ENCODE results near the gene POLDIP2.

POLDIP2 gene

GRCh38 chr17:28335201-28335958, 21.9 kb downstream of the POLDIP2 start, which contains the start of the genes IFT20 and TNFAIP1:
Gene IFT20, minus strand, starts transcription at chr17:28335472. Its CDS starts 3,487 bp downstream, at chr17:28331985.
Gene TNFAIP1, plus strand, starts transcription at chr17:28335761. Its CDS starts 3,761 bp downstream, at chr17:28339522.
- DNase-seq = peak; percentile 92

GRCh38 chr17:28334666-28335200, 22.6 kb downstream of the POLDIP2 start:
- no peak for DNase-seq

GRCh38 chr17:28334171-28334570, 23.2 kb downstream of the POLDIP2 start:
- no peak for DNase-seq

GRCh38 chr17:28333083-28333746, 24.1 kb downstream of the POLDIP2 start:
- DNase-seq = no peak

- no peak for DNase-seq
These were observed 25.4 kb downstream of the POLDIP2 start for GRCh38 chr17:28331891-28332420.

- no peak for DNase-seq
These were observed 26.7 kb downstream of the POLDIP2 start for GRCh38 chr17:28330671-28331070.

- DNase-seq = no peak
These were observed 29.0 kb downstream of the POLDIP2 start for GRCh38 chr17:28328325-28328724.

- no peak for DNase-seq
These were observed 29.6 kb downstream of the POLDIP2 start for GRCh38 chr17:28327709-28328108.

- no peak for DNase-seq
These were observed 30.2 kb downstream of the POLDIP2 start for GRCh38 chr17:28327031-28327607.

- DNase-seq = no peak
These were observed 31.2 kb downstream of the POLDIP2 start for GRCh38 chr17:28326114-28326513.

- DNase-seq = no peak
These were observed 32.1 kb downstream of the POLDIP2 start for GRCh38 chr17:28325211-28325610.

- no peak for DNase-seq
These were observed 32.5 kb downstream of the POLDIP2 start for GRCh38 chr17:28324781-28325180.

GRCh38 chr17:28324267-28324745, 33.0 kb downstream of the POLDIP2 start:
- DNase-seq = no peak

- no peak for DNase-seq
These were observed 36.9 kb downstream of the POLDIP2 start for GRCh38 chr17:28320215-28321061.

- no peak for DNase-seq
These were observed 37.8 kb downstream of the POLDIP2 start for GRCh38 chr17:28319598-28319935.

GRCh38 chr17:28318759-28319597, 38.3 kb downstream of the POLDIP2 start, which contains the start of gene TMEM97:
Gene TMEM97, plus strand, starts transcription at chr17:28319200. Its CDS starts 40 bp downstream, at chr17:28319240.
- DNase-seq = peak; percentile 88

- no peak for DNase-seq
These were observed 39.2 kb downstream of the POLDIP2 start for GRCh38 chr17:28317966-28318758.

GRCh38 chr17:28317099-28317965, 40.0 kb downstream of the POLDIP2 start:
- no peak for DNase-seq

Data from T-helper 9 cell (primary cell).